Gastrocnemius medialis (tissue), 4 donors: ENCODE results near the gene TMEM130. TPM values are rescaled to one million over a fixed set of nuclear protein-coding genes. Genes with fewer than 3 reads are reported as not detected.
A peak's percentile ranks its signal among the peaks of the same experiment; 100 is the strongest.

ENCODE experiments used
- ATAC-seq, 2 donors: fragments of 150-250 bp; one replicate each; pipeline ENCODE4 v1.9.1; 2016
- DNase-seq, 2 donors: peaks; one replicate each; pipeline ENCODE4 v3.0.0-alpha.2; 2019
- H3K27ac ChIP-seq, 4 donors: fragments of 200-600 bp; sonication (generic); 1 replicate in 1 of 4; 2 replicates in 3 of 4; pipeline ENCODE4 v1.5.1; 2016 to 2018; ENCODE audit warnings: mild to moderate bottlenecking in 2 of 4, moderate library complexity in 1 of 4
- H3K27me3 ChIP-seq, 3 donors: fragments of 200-600 bp; sonication (generic) in 2 of 3; 1 replicate in 1 of 3; 2 replicates in 2 of 3; pipeline versions ENCODE4 v1.5.1 to v1.6.0; 2016 to 2019; ENCODE audit warnings: mild to moderate bottlenecking in 1 of 3, moderate library complexity in 1 of 3
- H3K36me3 ChIP-seq, 2 donors: fragments of 200-600 bp; sonication (generic) in 1 of 2; one replicate each; pipeline ENCODE4 v1.5.1; 2017 to 2018
- H3K4me1 ChIP-seq, 2 donors: fragments of 200-600 bp; sonication (generic) in 1 of 2; one replicate each; pipeline ENCODE4 v1.5.1; 2016 to 2017; ENCODE audit warnings: mild to moderate bottlenecking in 2 of 2
- H3K4me3 ChIP-seq, 4 donors: fragments of 200-600 bp; sonication (generic) in 3 of 4; 1 replicate in 1 of 4; 2 replicates in 3 of 4; pipeline ENCODE4 v1.5.1; 2016 to 2019; ENCODE audit warnings: mild to moderate bottlenecking in 2 of 4
- H3K9me3 ChIP-seq, 3 donors: fragments of 200-600 bp; sonication (generic) in 2 of 3; 1 replicate in 1 of 3; 2 replicates in 2 of 3; pipeline ENCODE4 v1.5.1; 2016 to 2019
- POLR2A ChIP-seq, 2 donors: fragments of 450-650 bp; IDR thresholded peaks; one replicate each; pipeline ENCODE4 v1.6.1; 2017; ENCODE audit warnings: antibody characterized with exemption in 2 of 2, mild to moderate bottlenecking in 2 of 2, moderate library complexity in 2 of 2
- in situ Hi-C, 4 donors: fragments of 200-750 bp; cut with MboI; loops; one replicate each; pipeline versions ENCODE4 v1.15.0 to v1.8.0; 2017; ENCODE audit warnings: low sequenced_read_pairs in 4 of 4
- intact Hi-C: fragments of 100-400 bp; cut with DNase I; formaldehyde crosslinking; loops from one replicate; pipeline ENCODE4 v1.15.1; 2023; ENCODE audit warnings: low total_unique reads
- total RNA-seq, 4 donors: library from RNA; depleted of rRNA; stranded (reverse); fragments of >200 nt; gene quantifications; one replicate each; pipeline versions ENCODE4 v1.1.0 to v1.2.3, GENCODE V29; 2016
- TF ChIP-seq, protein P1 (sequence below), 5 experiments: fragments of 450-650 bp in 3 of 5; fragments of 200-600 bp in 2 of 5; sonication (generic) in 2 of 5; IDR thresholded peaks in 4 of 5; conservative IDR thresholded peaks in 1 of 5; 1 replicate in 4 of 5; 2 replicates in 1 of 5; pipeline ENCODE4 v1.5.1; 2016 to 2019; ENCODE audit warnings: antibody characterized with exemption in 5 of 5, mild to moderate bottlenecking in 3 of 5, moderate library complexity in 3 of 5

The TMEM130 gene
- total RNA-seq, 4 donors from 2014 or later, result not detected

DNA sequence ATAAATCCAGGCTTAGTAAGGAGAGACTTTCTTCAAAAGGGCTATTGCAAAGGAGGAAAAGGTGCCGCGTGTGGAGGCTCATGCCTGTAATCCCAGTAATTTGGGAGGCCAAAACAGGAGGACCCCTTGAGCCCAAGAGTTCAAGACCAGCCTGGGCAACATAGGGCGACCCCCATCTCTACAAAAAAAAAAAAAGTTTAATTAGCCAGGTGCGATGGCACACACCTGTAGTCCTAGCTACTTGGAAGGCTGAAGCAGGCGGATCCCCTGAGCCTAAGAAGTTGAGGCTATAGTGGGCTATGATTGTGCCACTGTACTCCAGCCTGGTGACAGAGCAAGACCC, 32.2 kb downstream of the TMEM130 start:
- H3K4me3 ChIP-seq, result no peak overlapping the region
- intact Hi-C loops, result no loop called here
- in situ Hi-C loops, result no loop called here
- H3K27me3 ChIP-seq, result peaks cover 0 to 3% (median 0%) of the 10 kb centered on the region in 3 donors
- no peaks in the 10 kb centered on the region for H3K4me1 ChIP-seq
- no peak for DNase-seq
- H3K36me3 ChIP-seq, result no peaks in the 10 kb centered on the region
- no peak for TF ChIP-seq POLR2A (IDR thresholded peaks at IDR 0.05)
- TF ChIP-seq, protein P1, sequence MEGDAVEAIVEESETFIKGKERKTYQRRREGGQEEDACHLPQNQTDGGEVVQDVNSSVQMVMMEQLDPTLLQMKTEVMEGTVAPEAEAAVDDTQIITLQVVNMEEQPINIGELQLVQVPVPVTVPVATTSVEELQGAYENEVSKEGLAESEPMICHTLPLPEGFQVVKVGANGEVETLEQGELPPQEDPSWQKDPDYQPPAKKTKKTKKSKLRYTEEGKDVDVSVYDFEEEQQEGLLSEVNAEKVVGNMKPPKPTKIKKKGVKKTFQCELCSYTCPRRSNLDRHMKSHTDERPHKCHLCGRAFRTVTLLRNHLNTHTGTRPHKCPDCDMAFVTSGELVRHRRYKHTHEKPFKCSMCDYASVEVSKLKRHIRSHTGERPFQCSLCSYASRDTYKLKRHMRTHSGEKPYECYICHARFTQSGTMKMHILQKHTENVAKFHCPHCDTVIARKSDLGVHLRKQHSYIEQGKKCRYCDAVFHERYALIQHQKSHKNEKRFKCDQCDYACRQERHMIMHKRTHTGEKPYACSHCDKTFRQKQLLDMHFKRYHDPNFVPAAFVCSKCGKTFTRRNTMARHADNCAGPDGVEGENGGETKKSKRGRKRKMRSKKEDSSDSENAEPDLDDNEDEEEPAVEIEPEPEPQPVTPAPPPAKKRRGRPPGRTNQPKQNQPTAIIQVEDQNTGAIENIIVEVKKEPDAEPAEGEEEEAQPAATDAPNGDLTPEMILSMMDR (IDR thresholded peaks at IDR 0.05 in 4 of 5, conservative IDR thresholded peaks at IDR 0.05 in 1 of 5), result no peak
- no peaks in the 10 kb centered on the region for H3K9me3 ChIP-seq
- ATAC-seq, result no peak
- H3K27ac ChIP-seq, result no peak overlapping the region

GRCh38 chr7:98836811-98837629, 32.8 kb downstream of the TMEM130 start:
- H3K27ac ChIP-seq, result no peak overlapping the region
- H3K9me3 ChIP-seq, result no peaks in the 10 kb centered on the region
- no peak for TF ChIP-seq POLR2A (IDR thresholded peaks at IDR 0.05)
- TF ChIP-seq, protein P1 (IDR thresholded peaks at IDR 0.05 in 4 of 5, conservative IDR thresholded peaks at IDR 0.05 in 1 of 5), result peak in 2 of 5 experiments; percentile 14 to 35
- in situ Hi-C loops, result no loop called here
- no peaks in the 10 kb centered on the region for H3K36me3 ChIP-seq
- peaks cover 0 to 3% (median 0%) of the 10 kb centered on the region in 3 donors for H3K27me3 ChIP-seq
- no peak overlapping the region for H3K4me3 ChIP-seq
- H3K4me1 ChIP-seq, result no peaks in the 10 kb centered on the region
- intact Hi-C loops, result no loop called here
- ATAC-seq (no peak), DNase-seq (no peak)

DNA sequence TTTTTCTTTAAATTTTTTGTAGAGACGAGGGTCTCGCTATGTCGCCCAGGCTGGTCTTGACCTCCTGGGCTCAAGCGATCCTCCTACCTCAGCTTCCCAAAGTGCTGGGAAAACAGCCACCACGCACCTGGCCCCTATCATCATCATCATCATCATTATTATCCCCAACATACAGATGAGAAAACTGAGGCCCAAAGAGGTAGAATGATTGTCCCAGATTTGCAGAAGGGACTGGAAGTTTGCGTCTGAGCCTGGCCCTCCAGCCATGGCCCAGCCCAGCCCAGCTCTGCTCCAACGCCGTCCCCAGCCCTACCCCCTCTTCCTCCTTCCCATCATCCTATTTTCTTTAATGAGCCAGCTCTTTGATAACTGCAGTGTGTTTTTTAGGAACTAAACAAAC, 34.9 kb downstream of the TMEM130 start:
- in situ Hi-C loops (no loop called here), intact Hi-C loops (no loop called here)
- Histone ChIP-seq H3K4me1 (no peaks in the 10 kb centered on the region), H3K27ac (no peak overlapping the region), H3K4me3 (no peak overlapping the region), H3K36me3 (no peaks in the 10 kb centered on the region), H3K27me3 (peaks cover 0 to 3% (median 0%) of the 10 kb centered on the region in 3 donors), H3K9me3 (no peaks in the 10 kb centered on the region)
- DNase-seq, result no peak
- ATAC-seq, result no peak
- TF ChIP-seq, protein P1 (IDR thresholded peaks at IDR 0.05 in 4 of 5, conservative IDR thresholded peaks at IDR 0.05 in 1 of 5), result no peak
- TF ChIP-seq POLR2A (IDR thresholded peaks at IDR 0.05), result no peak

DNA sequence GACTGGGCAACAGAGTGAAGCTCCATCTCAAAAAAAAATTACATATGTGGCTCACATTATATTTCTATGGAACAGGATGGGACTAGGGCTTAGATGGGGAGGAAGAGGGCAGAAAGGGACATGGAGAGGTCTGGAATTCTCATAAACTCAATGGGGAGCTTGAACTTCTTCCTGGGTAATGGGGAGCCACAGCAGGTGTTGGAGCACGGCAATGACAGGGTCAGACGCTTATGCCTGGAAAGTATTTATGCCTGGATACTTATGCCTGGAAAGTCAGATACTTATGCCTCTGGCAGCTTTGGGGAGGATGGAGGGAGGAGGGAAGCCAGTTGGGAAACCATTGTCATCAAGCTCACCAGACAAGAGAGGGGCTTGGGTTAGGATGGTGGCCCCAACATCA, 36.8 kb downstream of the TMEM130 start:
- in situ Hi-C loops, result no loop called here
- H3K9me3 ChIP-seq, result no peaks in the 10 kb centered on the region
- no peak overlapping the region for H3K27ac ChIP-seq
- DNase-seq (no peak), ATAC-seq (no peak)
- TF ChIP-seq POLR2A (IDR thresholded peaks at IDR 0.05), result no peak
- TF ChIP-seq, protein P1 (IDR thresholded peaks at IDR 0.05 in 4 of 5, conservative IDR thresholded peaks at IDR 0.05 in 1 of 5), result no peak
- intact Hi-C loops, result no loop called here
- H3K4me1 ChIP-seq, result no peaks in the 10 kb centered on the region
- no peak overlapping the region for H3K4me3 ChIP-seq
- H3K36me3 ChIP-seq, result no peaks in the 10 kb centered on the region
- no peaks in the 10 kb centered on the region for H3K27me3 ChIP-seq
